ENCODE results near the gene SEC23B. TPM values are rescaled to one million over a fixed set of nuclear protein-coding genes. Genes with fewer than 3 reads are reported as not detected.

Gene SEC23B
- total and polyA plus RNA-seq, 2 of the 13 experiments (the other 11 are each of a cell fraction or from before 2014, with no cell fraction given): 114 to 120 TPM

- TF ChIP-seq ZNF251 (CRISPR knock-in tag; IDR thresholded peaks at IDR 0.05): 0 out of 2 replicates have a peak, but pooled peaks have one; percentile 60
- no peak for TF ChIP-seq SMC3 (IDR thresholded peaks at IDR 0.05; ENCODE audit: low read length)
- TF ChIP-seq PHF20 (CRISPR knock-in tag; IDR thresholded peaks at IDR 0.05): no peak
- no peak; the same call in 1 of the 2 replicates for TF ChIP-seq NFAT5 (CRISPR knock-in tag; IDR thresholded peaks at IDR 0.05)
- 0 out of 2 replicates have a peak, but pooled peaks have one; percentile 9 for TF ChIP-seq FIP1L1 (IDR thresholded peaks at IDR 0.05; ENCODE audit: borderline replicate concordance, insufficient read depth, low read depth, low read length)
- 0 out of 2 replicates have a peak, but pooled peaks have one; percentile 61 for TF ChIP-seq ZBTB7B (CRISPR knock-in tag; IDR thresholded peaks at IDR 0.05)
- no peak for TF ChIP-seq BCL3 (CRISPR knock-in tag; IDR thresholded peaks at IDR 0.05)
- no peak for TF ChIP-seq LRRFIP1 (CRISPR knock-in tag; conservative IDR thresholded peaks at IDR 0.05)
- TF ChIP-seq HNF1B (CRISPR knock-in tag; IDR thresholded peaks at IDR 0.05): no peak
- TF ChIP-seq GFI1 (CRISPR knock-in tag; IDR thresholded peaks at IDR 0.05; ENCODE audit: borderline replicate concordance): no peak
- 0 out of 2 replicates have a peak, but pooled peaks have one; percentile 8 for TF ChIP-seq SNAI1 (CRISPR knock-in tag; IDR thresholded peaks at IDR 0.05; ENCODE audit: borderline replicate concordance)
- no peak for TF ChIP-seq ZNF644 (CRISPR knock-in tag; IDR thresholded peaks at IDR 0.05; ENCODE audit: low read depth)
- peak; percentile 1 for TF ChIP-seq PHF5A (CRISPR knock-in tag; IDR thresholded peaks at IDR 0.05; ENCODE audit: low read depth, unreplicated experiment)
- TF ChIP-seq ZNF510 (CRISPR knock-in tag; IDR thresholded peaks at IDR 0.05; ENCODE audit: low read depth): no peak
- TF ChIP-seq ZNF549 (CRISPR knock-in tag; IDR thresholded peaks at IDR 0.05): peak; percentile 40; the same call in 1 of the 2 replicates
- TF ChIP-seq SRY (CRISPR knock-in tag; IDR thresholded peaks at IDR 0.05): 0 out of 2 replicates have a peak, but pooled peaks have one; percentile 1
- TF ChIP-seq POLR2G (IDR thresholded peaks at IDR 0.05; ENCODE audit: low read depth, low read length): peak; percentile 62
Observed at GRCh38 chr20:18466574-18466893, 41.2 kb upstream of the SEC23B start (continued).
